Suppressor macrophage treated with lipopolysaccharide for 4 hours (primary cell): ENCODE data around the gene NAA50.

ENCODE experiments used
- DNase-seq: peaks from one replicate; pipeline ENCODE4 v3.0.0-alpha.2; 2020

NAA50 gene

DNA sequence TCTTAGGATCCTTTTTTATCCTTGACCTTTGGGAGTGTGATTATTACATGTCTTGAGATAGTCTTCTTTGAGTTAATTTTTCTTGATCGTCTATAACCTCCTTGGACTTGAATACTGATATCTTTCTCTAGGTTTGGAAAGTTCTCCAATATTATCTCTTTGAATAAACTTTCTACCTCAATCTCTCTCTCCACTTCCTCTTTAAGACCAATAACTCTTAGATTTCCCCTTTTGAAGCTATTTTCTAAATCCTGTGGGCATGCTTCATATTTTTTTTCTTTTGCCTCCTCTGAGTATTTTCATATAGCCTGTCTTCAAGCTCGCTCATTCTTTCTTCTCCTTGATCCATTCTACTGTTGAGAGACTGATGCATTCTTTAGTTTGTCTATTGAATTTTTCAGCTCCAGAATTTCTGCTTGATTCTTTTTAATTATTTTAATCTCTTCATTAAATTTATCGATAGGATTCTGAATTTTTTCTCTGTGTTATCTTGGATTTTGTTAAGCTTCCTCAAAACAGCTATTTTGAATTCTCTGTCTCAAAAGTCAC is 61.7 kb downstream of the NAA50 start:
- DNase-seq: no peak

DNA sequence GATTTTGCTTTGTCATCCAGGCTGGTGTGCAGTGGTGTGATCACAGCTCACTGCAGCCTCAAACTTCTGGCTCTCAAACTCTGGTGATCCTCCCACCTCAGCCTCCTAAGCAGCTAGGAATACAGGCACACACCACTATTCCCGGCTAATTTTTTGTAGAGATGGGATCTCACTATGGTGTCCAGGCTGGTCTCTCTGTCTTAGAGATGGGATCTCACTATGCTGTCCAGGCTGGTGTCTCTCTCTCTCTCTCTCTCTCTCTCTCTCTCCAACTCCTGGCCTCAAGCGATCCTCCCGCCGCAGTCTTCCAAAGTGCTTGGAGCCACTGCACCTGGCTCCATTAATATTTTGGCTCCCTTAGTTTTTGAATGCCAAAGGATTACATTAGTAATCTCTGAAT is 67.3 kb downstream of the NAA50 start:
- no peak for DNase-seq

DNA sequence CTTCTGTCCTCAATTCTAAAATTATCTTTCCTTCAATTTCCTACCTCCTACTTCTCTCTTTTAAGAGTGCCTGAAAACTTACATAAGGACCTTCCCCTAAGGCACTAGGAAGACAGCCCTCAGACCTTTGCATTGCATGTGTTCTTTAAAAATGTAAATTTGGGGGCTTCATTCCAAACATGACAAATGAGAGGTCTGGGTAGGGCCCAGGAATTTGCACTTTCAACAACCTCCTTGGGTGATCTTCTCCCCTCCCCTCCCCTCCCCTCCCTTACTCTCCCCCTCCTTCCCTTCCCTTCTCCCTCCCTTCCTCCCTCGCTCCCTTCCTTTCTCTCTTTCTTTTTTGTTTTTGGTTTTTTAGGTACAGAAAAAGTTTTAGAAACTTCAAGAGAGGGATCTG is 68.3 kb downstream of the NAA50 start:
- DNase-seq: no peak

DNA sequence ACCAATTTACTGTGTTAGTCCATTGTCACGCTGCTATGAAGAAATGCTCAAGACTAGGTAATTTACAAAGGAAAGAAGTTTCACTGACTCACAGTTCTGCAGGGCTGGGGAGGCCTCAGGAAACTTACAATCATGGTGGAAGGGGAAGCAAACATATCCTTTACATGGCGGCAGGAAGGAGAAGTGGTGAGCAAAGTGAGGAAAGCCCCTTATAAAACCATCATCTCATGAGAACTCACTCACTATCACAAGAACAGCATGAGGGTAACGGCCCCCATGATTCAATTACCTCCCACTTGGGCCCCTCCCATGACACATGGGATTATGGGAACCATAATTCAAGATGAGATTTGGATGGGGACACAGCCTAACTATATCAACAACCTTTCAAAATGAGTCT is 69.8 kb downstream of the NAA50 start:
- DNase-seq: peak; percentile 57

DNA sequence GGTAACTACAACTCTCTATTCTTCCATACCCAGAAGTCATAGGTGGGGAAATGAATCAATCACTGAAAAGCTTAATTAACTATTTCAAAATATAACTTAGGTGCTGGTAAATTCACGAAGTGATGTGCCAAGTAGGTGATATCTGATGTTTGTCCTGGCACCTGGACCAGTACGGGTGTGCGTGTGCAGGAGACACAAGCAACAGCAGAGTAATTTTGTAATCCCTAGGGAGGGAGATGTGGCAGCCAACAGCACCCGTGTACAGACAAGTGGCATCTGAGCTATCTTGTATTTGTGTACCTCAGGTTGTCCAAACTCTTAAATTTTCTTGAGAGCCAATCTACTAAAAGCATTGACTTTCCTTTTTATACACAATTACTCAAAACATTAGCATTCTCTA is 72.5 kb downstream of the NAA50 start:
- no peak for DNase-seq

DNA sequence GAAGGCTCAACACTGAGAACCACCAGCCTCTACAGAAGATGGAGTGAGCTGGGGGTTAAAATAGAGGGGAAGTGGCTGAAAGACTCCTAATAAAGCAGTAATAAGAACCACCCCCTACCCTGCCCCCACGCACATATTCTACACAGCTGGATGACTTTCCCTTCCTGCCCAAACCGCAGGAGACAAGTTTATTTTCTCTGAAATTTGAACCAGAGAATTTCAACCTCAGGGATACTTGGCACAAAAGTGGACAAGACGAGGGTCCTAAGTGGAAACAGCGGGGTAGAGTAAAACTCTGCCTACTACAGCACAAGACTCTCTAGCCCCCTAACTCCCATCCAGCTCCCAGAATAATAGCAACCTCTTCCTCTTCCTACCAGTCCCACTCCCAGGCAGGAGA is 78.0 kb downstream of the NAA50 start:
- no peak for DNase-seq
